Hematopoietic multipotent progenitor cell (in vitro differentiated cells): ENCODE measurements around the gene KCNJ10. TPM values are rescaled to one million over a fixed set of nuclear protein-coding genes. Genes with fewer than 3 reads are reported as not detected.
A peak's percentile ranks its signal among the peaks of the same experiment; 100 is the strongest.

ENCODE experiments used
- DNase-seq, 3 donors: peaks; one replicate each; pipeline ENCODE4 v3.0.0-alpha.2; 2011 to 2015; ENCODE audit warnings: low read depth in 2 of 3, low spot score in 2 of 3
- total RNA-seq: library from RNA; depleted of rRNA; stranded (reverse); fragments of >200 nt; gene quantifications from one replicate; pipeline ENCODE4 v1.2.3, GENCODE V29; 2012

KCNJ10 gene
- total RNA-seq, 1 donor, result under 0.01 TPM

- DNase-seq, result no peak
Observed at GRCh38 chr1:160099716-160100375, 29.9 kb upstream of the KCNJ10 start.

GRCh38 chr1:160098852-160099561, 29.0 kb upstream of the KCNJ10 start:
- peak; percentile 88 to 97 (median 94) for DNase-seq

GRCh38 chr1:160097911-160098851, 28.2 kb upstream of the KCNJ10 start, which contains the start of gene IGSF8:
TSS of gene IGSF8 (minus strand) at chr1:160098619. CDS start at chr1:160098472, 147 bp downstream.
- DNase-seq, result peak; percentile 83 to 89 (median 87)

GRCh38 chr1:160097151-160097910, 27.4 kb upstream of the KCNJ10 start:
- no peak for DNase-seq

- DNase-seq, result no peak
Observed at GRCh38 chr1:160096274-160097116, 26.5 kb upstream of the KCNJ10 start.

GRCh38 chr1:160095382-160096105, 25.6 kb upstream of the KCNJ10 start:
- DNase-seq, result no peak

- no peak for DNase-seq
Observed at GRCh38 chr1:160094806-160095205, 24.8 kb upstream of the KCNJ10 start.

- DNase-seq, result no peak
Observed at GRCh38 chr1:160094291-160094625, 24.3 kb upstream of the KCNJ10 start.

- no peak for DNase-seq
Observed at GRCh38 chr1:160093624-160094290, 23.8 kb upstream of the KCNJ10 start.

- DNase-seq, result no peak
Observed at GRCh38 chr1:160093069-160093395, 23.1 kb upstream of the KCNJ10 start.

- no peak for DNase-seq
Observed at GRCh38 chr1:160092366-160093068, 22.6 kb upstream of the KCNJ10 start.

- no peak for DNase-seq
Observed at GRCh38 chr1:160091666-160092223, 21.8 kb upstream of the KCNJ10 start.

GRCh38 chr1:160090760-160091159, 20.8 kb upstream of the KCNJ10 start:
- no peak for DNase-seq

- no peak for DNase-seq
Observed at GRCh38 chr1:160089883-160090282, 19.9 kb upstream of the KCNJ10 start.

- DNase-seq, result no peak
Observed at GRCh38 chr1:160087118-160087662, 17.2 kb upstream of the KCNJ10 start.

- DNase-seq, result no peak
Observed at GRCh38 chr1:160086456-160086892, 16.5 kb upstream of the KCNJ10 start.
